ENCODE results near the gene NR3C1.

NR3C1 gene

GRCh38 chr5:143234162-143234842 is 169.2 kb downstream of the NR3C1 start:
- no peak for TF ChIP-seq CTCF (IDR thresholded peaks at IDR 0.05)
- H3K79me2 ChIP-seq, result no peaks in the 10 kb centered on the region
- H2AFZ ChIP-seq, result no peak overlapping the region
- no peaks in the 10 kb centered on the region for H3K27me3 ChIP-seq (ENCODE audit: control insufficient read depth, insufficient read depth, low read length)
- no peaks in the 10 kb centered on the region for H3K36me3 ChIP-seq (ENCODE audit: control insufficient read depth, insufficient read depth, low read length)
- no peak overlapping the region for H3K27ac ChIP-seq
- no peak overlapping the region for H3K4me2 ChIP-seq (ENCODE audit: low read length)
- H3K9ac ChIP-seq, result no peak overlapping the region
- H3K4me1 ChIP-seq, result no peaks in the 10 kb centered on the region
- no peaks in the 10 kb centered on the region for H3K9me3 ChIP-seq (ENCODE audit: control insufficient read depth, low read length)
- no peak overlapping the region for H3K4me3 ChIP-seq (ENCODE audit: low read depth, low read length)

GRCh38 chr5:143233031-143233430 is 170.5 kb downstream of the NR3C1 start:
- no peaks in the 10 kb centered on the region for H3K4me1 ChIP-seq

GRCh38 chr5:143231973-143232812 is 171.3 kb downstream of the NR3C1 start:
- Histone ChIP-seq H3K27ac (no peak overlapping the region), H3K27me3 (ENCODE audit: control insufficient read depth, insufficient read depth, low read length) (no peaks in the 10 kb centered on the region), H2AFZ (no peak overlapping the region), H3K79me2 (no peaks in the 10 kb centered on the region), H3K4me1 (peaks cover 3% of the 10 kb centered on the region), H3K9me3 (ENCODE audit: control insufficient read depth, low read length) (no peaks in the 10 kb centered on the region), H3K4me2 (ENCODE audit: low read length) (no peak overlapping the region), H3K4me3 (ENCODE audit: low read depth, low read length) (no peak overlapping the region), H3K9ac (no peak overlapping the region), H3K36me3 (ENCODE audit: control insufficient read depth, insufficient read depth, low read length) (no peaks in the 10 kb centered on the region)
- no peak for TF ChIP-seq CTCF (IDR thresholded peaks at IDR 0.05)

More at GRCh38 chr5:143233031-143233430, 170.5 kb downstream of the NR3C1 start:
- Histone ChIP-seq H3K27ac (no peak overlapping the region), H3K79me2 (no peaks in the 10 kb centered on the region), H3K4me2 (ENCODE audit: low read length) (no peak overlapping the region), H3K9me3 (ENCODE audit: control insufficient read depth, low read length) (no peaks in the 10 kb centered on the region), H3K4me3 (ENCODE audit: low read depth, low read length) (no peak overlapping the region), H3K9ac (no peak overlapping the region), H2AFZ (no peak overlapping the region), H3K27me3 (ENCODE audit: control insufficient read depth, insufficient read depth, low read length) (no peaks in the 10 kb centered on the region), H3K36me3 (ENCODE audit: control insufficient read depth, insufficient read depth, low read length) (no peaks in the 10 kb centered on the region)
- TF ChIP-seq CTCF (IDR thresholded peaks at IDR 0.05), result no peak

GRCh38 chr5:143231416-143231815 is 172.1 kb downstream of the NR3C1 start:
- Histone ChIP-seq H3K4me2 (ENCODE audit: low read length) (no peak overlapping the region), H3K36me3 (ENCODE audit: control insufficient read depth, insufficient read depth, low read length) (no peaks in the 10 kb centered on the region), H3K9ac (no peak overlapping the region), H3K79me2 (no peaks in the 10 kb centered on the region), H3K9me3 (ENCODE audit: control insufficient read depth, low read length) (no peaks in the 10 kb centered on the region), H3K27ac (no peak overlapping the region), H3K4me1 (peaks cover 3% of the 10 kb centered on the region), H3K4me3 (ENCODE audit: low read depth, low read length) (no peak overlapping the region), H3K27me3 (ENCODE audit: control insufficient read depth, insufficient read depth, low read length) (no peaks in the 10 kb centered on the region), H2AFZ (no peak overlapping the region)
- no peak for TF ChIP-seq CTCF (IDR thresholded peaks at IDR 0.05)

Data from parathyroid adenoma (tissue), 2 donors.